Measurements from ENCODE around the gene RNF114. TPM values are rescaled to one million over a fixed set of nuclear protein-coding genes. Genes with fewer than 3 reads are reported as not detected.

The RNF114 gene
- total RNA-seq, 4 donors from 2014 or later: 73.2 to 102 (median 79.7) TPM

DNA sequence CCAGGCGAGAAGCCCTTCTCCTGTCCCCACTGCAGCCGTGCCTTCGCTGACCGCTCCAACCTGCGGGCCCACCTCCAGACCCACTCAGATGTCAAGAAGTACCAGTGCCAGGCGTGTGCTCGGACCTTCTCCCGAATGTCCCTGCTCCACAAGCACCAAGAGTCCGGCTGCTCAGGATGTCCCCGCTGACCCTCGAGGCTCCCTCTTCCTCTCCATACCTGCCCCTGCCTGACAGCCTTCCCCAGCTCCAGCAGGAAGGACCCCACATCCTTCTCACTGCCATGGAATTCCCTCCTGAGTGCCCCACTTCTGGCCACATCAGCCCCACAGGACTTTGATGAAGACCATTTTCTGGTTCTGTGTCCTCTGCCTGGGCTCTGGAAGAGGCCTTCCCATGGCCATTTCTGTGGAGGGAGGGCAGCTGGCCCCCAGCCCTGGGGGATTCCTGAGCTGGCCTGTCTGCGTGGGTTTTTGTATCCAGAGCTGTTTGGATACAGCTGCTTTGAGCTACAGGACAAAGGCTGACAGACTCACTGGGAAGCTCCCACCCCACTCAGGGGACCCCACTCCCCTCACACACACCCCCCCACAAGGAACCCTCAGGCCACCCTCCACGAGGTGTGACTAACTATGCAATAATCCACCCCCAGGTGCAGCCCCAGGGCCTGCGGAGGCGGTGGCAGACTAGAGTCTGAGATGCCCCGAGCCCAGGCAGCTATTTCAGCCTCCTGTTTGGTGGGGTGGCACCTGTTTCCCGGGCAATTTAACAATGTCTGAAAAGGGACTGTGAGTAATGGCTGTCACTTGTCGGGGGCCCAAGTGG, 51.9 kb downstream of the RNF114 start:
- 57 to 71% methylated on average over 7 to 12 of the region's 18 CpGs for WGBS, 2 donors
- TF ChIP-seq, protein P1, sequence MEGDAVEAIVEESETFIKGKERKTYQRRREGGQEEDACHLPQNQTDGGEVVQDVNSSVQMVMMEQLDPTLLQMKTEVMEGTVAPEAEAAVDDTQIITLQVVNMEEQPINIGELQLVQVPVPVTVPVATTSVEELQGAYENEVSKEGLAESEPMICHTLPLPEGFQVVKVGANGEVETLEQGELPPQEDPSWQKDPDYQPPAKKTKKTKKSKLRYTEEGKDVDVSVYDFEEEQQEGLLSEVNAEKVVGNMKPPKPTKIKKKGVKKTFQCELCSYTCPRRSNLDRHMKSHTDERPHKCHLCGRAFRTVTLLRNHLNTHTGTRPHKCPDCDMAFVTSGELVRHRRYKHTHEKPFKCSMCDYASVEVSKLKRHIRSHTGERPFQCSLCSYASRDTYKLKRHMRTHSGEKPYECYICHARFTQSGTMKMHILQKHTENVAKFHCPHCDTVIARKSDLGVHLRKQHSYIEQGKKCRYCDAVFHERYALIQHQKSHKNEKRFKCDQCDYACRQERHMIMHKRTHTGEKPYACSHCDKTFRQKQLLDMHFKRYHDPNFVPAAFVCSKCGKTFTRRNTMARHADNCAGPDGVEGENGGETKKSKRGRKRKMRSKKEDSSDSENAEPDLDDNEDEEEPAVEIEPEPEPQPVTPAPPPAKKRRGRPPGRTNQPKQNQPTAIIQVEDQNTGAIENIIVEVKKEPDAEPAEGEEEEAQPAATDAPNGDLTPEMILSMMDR (IDR thresholded peaks at IDR 0.05): no peak
- TF ChIP-seq POLR2A (IDR thresholded peaks at IDR 0.05): no peak
- Histone ChIP-seq H3K9me3 (no peaks in the 10 kb centered on the region), H3K27ac (peak overlapping the region in 3 of 4 donors; percentile 51 to 76 (median 60)), H3K27me3 (no peaks in the 10 kb centered on the region), H3K4me1 (peaks cover 18 to 75% (median 45%) of the 10 kb centered on the region in 3 donors), H3K36me3 (no peaks in the 10 kb centered on the region), H3K4me3 (no peak overlapping the region)
- no peak for DNase-seq
- intact Hi-C loops (cut with DNase I): loop anchor here (10.0 kb wide), 1 partner anchor 187 kb away; no protein-coding TSS in a partner anchor

DNA sequence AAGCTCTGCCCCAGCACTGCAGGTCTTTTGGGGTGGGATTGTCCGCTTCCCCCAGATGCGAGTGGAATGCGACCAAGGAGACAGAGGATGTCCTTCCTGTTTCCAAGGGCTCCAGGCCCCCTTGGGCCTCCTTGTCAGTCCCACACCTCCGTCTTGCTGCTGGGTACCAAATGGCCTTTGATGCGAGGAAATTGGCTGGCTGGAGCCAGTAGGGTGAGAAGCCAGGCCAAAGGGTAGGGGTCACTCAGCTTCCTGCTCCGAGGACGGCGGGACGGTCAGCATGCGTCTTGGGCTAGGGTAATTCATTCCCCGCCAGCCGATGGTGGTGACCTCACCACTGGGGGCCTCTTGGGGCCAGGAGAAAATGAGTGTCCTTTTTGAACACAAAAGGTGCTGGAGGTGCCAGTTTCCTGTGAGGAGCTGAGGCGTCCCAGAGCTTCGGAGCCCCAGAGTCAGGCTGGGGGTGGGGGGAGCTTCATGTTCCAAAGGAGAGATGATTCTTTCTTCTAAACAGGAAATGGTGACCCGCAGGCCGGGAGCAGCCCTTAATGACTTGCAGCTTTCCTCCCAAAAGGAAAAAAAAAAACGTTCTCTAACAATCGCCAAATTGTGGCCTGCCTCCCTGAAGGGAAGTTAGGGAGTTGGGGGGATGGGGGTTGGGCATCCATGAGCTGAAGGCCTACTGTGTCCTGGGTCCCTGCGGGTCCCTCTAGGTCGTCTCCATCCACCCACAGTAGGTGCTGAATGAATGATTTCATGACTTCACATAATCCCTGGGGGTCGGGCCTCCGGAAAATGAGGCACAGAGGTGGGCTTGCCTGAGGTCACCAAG, 53.3 kb downstream of the RNF114 start:
- Histone ChIP-seq H3K4me3 (no peak overlapping the region), H3K36me3 (no peaks in the 10 kb centered on the region), H3K27ac (peak overlapping the region; percentile 47 to 83 (median 68)), H3K9me3 (no peaks in the 10 kb centered on the region), H3K4me1 (peaks cover 18 to 67% (median 34%) of the 10 kb centered on the region in 3 donors), H3K27me3 (no peaks in the 10 kb centered on the region)
- intact Hi-C loops (cut with DNase I): loop anchor here (10.0 kb wide), 1 partner anchor 185 kb away; no protein-coding TSS in a partner anchor
- WGBS, 2 donors: 38 to 54% methylated on average over 8 of the region's 22 CpGs
- no peak for DNase-seq
- TF ChIP-seq POLR2A (IDR thresholded peaks at IDR 0.05): no peak
- TF ChIP-seq, protein P1 (IDR thresholded peaks at IDR 0.05): no peak

DNA sequence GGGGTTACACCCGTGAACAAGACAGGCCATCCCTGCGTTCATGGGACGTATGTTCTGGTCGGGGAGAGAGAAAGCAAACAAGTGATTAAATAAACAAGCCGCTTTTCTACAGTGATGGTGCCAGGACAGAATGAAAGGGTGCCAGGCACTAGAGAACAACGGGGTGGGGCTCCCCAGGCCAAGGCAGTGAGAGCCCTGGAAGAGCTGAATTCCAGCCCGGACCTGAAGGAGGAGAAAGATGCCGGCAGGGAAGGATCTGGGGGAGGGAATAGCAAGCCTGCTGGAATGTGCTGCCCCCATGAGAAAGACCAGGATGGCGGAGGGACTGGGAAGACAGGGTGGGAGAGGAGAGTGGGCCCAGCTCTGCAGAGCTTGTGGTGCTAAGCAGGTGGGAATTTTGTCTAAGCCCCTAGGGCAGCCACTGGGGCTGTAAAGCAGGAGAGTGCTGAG, 54.1 kb downstream of the RNF114 start:
- no peaks in the 10 kb centered on the region for H3K9me3 ChIP-seq
- intact Hi-C loops (cut with DNase I): no loop called here
- no peaks in the 10 kb centered on the region for H3K27me3 ChIP-seq
- no peak for TF ChIP-seq POLR2A (IDR thresholded peaks at IDR 0.05)
- TF ChIP-seq, protein P1 (IDR thresholded peaks at IDR 0.05): no peak
- DNase-seq: no peak
- H3K4me1 ChIP-seq: peaks cover 18 to 60% (median 27%) of the 10 kb centered on the region in 3 donors
- WGBS, 2 donors: 30 to 35% methylated on average over 6 to 8 of the region's 9 CpGs
- no peak overlapping the region for H3K4me3 ChIP-seq
- H3K27ac ChIP-seq: peak overlapping the region; percentile 47 to 83 (median 68)
- no peaks in the 10 kb centered on the region for H3K36me3 ChIP-seq

DNA sequence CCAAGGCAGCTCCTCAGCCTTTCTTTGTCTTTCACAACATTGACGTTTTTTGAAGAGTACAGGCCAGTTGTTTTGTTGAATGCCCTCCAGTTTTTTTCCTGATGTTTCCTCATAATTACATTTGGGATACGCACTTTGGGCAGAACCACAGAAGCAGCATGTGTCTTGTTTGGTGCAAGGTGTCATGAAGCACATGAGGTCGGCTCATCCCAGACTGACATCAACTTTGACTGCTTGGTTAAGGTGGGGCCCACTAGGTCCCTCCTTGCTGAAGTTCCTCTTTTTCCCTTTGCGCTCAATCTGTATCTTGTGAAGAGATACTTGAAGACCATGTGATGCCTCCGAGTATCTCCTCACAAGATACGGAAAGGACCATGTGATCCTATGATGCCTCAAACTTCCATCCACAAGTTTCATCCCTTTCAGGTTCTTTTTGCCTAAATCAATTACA, 57.1 kb downstream of the RNF114 start:
- 50 to 61% methylated on average over 6 of the region's 6 CpGs for WGBS, 2 donors
- Histone ChIP-seq H3K4me1 (peaks cover 18 to 31% (median 21%) of the 10 kb centered on the region in 3 donors), H3K4me3 (no peak overlapping the region), H3K27ac (no peak overlapping the region), H3K9me3 (no peaks in the 10 kb centered on the region), H3K36me3 (no peaks in the 10 kb centered on the region), H3K27me3 (no peaks in the 10 kb centered on the region)
- TF ChIP-seq POLR2A (IDR thresholded peaks at IDR 0.05): no peak
- TF ChIP-seq, protein P1 (IDR thresholded peaks at IDR 0.05): no peak
- no peak for DNase-seq
- intact Hi-C loops (cut with DNase I): no loop called here

Measured in esophagus squamous epithelium (tissue), 5 donors.